Activated T-cell treated with anti-CD3 and anti-CD28 coated beads, Interleukin-2, amount 50 U/mL, for 24 hours (primary cell): ENCODE results near the gene RARA.
A peak's percentile ranks its signal among the peaks of the same experiment; 100 is the strongest.

ENCODE experiments used
- DNase-seq: peaks from one replicate; pipeline ENCODE4 v3.0.0-alpha.2; 2020
- H3K27ac Mint-ChIP-seq: 2 replicates; pipeline ENCODE4 v1.8.0; 2020; ENCODE audit warnings: mild to moderate bottlenecking, mixed read lengths
- H3K27me3 Mint-ChIP-seq: 2 replicates; pipeline ENCODE4 v1.8.0; 2020; ENCODE audit warnings: mixed read lengths
- H3K36me3 Mint-ChIP-seq: 2 replicates; pipeline ENCODE4 v1.8.0; 2020; ENCODE audit warnings: low read depth, mixed read lengths
- H3K4me1 Mint-ChIP-seq: 2 replicates; pipeline ENCODE4 v1.8.0; 2020; ENCODE audit warnings: low read depth, mixed read lengths
- H3K4me3 Mint-ChIP-seq: 2 replicates; pipeline ENCODE4 v1.8.0; 2020; ENCODE audit warnings: mild to moderate bottlenecking, moderate library complexity, mixed read lengths
- H3K9me3 Mint-ChIP-seq: 2 replicates; pipeline ENCODE4 v1.8.0; 2020; ENCODE audit warnings: mixed read lengths

Gene RARA

GRCh38 chr17:40316571-40317344, 7.8 kb downstream of the RARA start:
- H3K4me1 Mint-ChIP-seq = peaks cover 74% of the 10 kb centered on the region
- peak overlapping the region; percentile 100 for H3K27ac Mint-ChIP-seq
- H3K27me3 Mint-ChIP-seq = no peaks in the 10 kb centered on the region
- H3K36me3 Mint-ChIP-seq = peaks cover 16% of the 10 kb centered on the region
- no peaks in the 10 kb centered on the region for H3K9me3 Mint-ChIP-seq
- no peak for DNase-seq
- H3K4me3 Mint-ChIP-seq = no peak overlapping the region

GRCh38 chr17:40317345-40317873, 8.4 kb downstream of the RARA start:
- peaks cover 20% of the 10 kb centered on the region for H3K36me3 Mint-ChIP-seq
- DNase-seq = peak; percentile 65
- H3K27me3 Mint-ChIP-seq = no peaks in the 10 kb centered on the region
- peak overlapping the region; percentile 100 for H3K27ac Mint-ChIP-seq
- H3K9me3 Mint-ChIP-seq = no peaks in the 10 kb centered on the region
- peak overlapping the region; percentile 94 for H3K4me3 Mint-ChIP-seq
- peaks cover 81% of the 10 kb centered on the region for H3K4me1 Mint-ChIP-seq

GRCh38 chr17:40317880-40318829, 9.2 kb downstream of the RARA start:
- H3K27me3 Mint-ChIP-seq = no peaks in the 10 kb centered on the region
- H3K9me3 Mint-ChIP-seq = no peaks in the 10 kb centered on the region
- H3K4me1 Mint-ChIP-seq = peaks cover 86% of the 10 kb centered on the region
- peak overlapping the region; percentile 94 for H3K4me3 Mint-ChIP-seq
- peak; percentile 93 for DNase-seq
- peaks cover 20% of the 10 kb centered on the region for H3K36me3 Mint-ChIP-seq
- peak overlapping the region; percentile 100 for H3K27ac Mint-ChIP-seq

- Mint-ChIP-seq H3K4me1 (peaks cover 86% of the 10 kb centered on the region), H3K27ac (peak overlapping the region; percentile 100), H3K36me3 (peaks cover 20% of the 10 kb centered on the region), H3K9me3 (no peaks in the 10 kb centered on the region), H3K4me3 (peak overlapping the region; percentile 94), H3K27me3 (no peaks in the 10 kb centered on the region)
- DNase-seq = peak; percentile 51
These were observed 9.9 kb downstream of the RARA start for GRCh38 chr17:40318830-40319391.

- Mint-ChIP-seq H3K4me3 (peak overlapping the region; percentile 94), H3K4me1 (peaks cover 87% of the 10 kb centered on the region), H3K27ac (peak overlapping the region; percentile 100), H3K27me3 (no peaks in the 10 kb centered on the region), H3K36me3 (peaks cover 20% of the 10 kb centered on the region), H3K9me3 (no peaks in the 10 kb centered on the region)
- DNase-seq = peak; percentile 70
These were observed 10.9 kb downstream of the RARA start for GRCh38 chr17:40319651-40320540.

- Mint-ChIP-seq H3K9me3 (no peaks in the 10 kb centered on the region), H3K4me3 (peak overlapping the region; percentile 94), H3K4me1 (peaks cover 86% of the 10 kb centered on the region), H3K27me3 (no peaks in the 10 kb centered on the region), H3K36me3 (peaks cover 20% of the 10 kb centered on the region), H3K27ac (peak overlapping the region; percentile 100)
- peak; percentile 40 for DNase-seq
These were observed 12.0 kb downstream of the RARA start for GRCh38 chr17:40320756-40321523.

GRCh38 chr17:40321524-40321929, 12.5 kb downstream of the RARA start:
- H3K4me1 Mint-ChIP-seq = peaks cover 86% of the 10 kb centered on the region
- H3K9me3 Mint-ChIP-seq = no peaks in the 10 kb centered on the region
- H3K36me3 Mint-ChIP-seq = peaks cover 23% of the 10 kb centered on the region
- no peak for DNase-seq
- H3K27me3 Mint-ChIP-seq = no peaks in the 10 kb centered on the region
- peak overlapping the region; percentile 94 for H3K4me3 Mint-ChIP-seq
- H3K27ac Mint-ChIP-seq = peak overlapping the region; percentile 100

GRCh38 chr17:40321961-40322357, 13.0 kb downstream of the RARA start:
- H3K4me1 Mint-ChIP-seq = peaks cover 89% of the 10 kb centered on the region
- DNase-seq = no peak

GRCh38 chr17:40322358-40323315, 13.7 kb downstream of the RARA start:
- Mint-ChIP-seq H3K36me3 (peaks cover 26% of the 10 kb centered on the region), H3K27ac (peak overlapping the region; percentile 100), H3K9me3 (no peaks in the 10 kb centered on the region), H3K27me3 (no peaks in the 10 kb centered on the region), H3K4me1 (peaks cover 89% of the 10 kb centered on the region), H3K4me3 (peak overlapping the region; percentile 94)
- DNase-seq = peak; percentile 87

More at GRCh38 chr17:40321961-40322357, 13.0 kb downstream of the RARA start:
- Mint-ChIP-seq H3K9me3 (no peaks in the 10 kb centered on the region), H3K27ac (peak overlapping the region; percentile 100), H3K4me3 (peak overlapping the region; percentile 94), H3K27me3 (no peaks in the 10 kb centered on the region), H3K36me3 (peaks cover 23% of the 10 kb centered on the region)

GRCh38 chr17:40323391-40324381, 14.7 kb downstream of the RARA start:
- H3K9me3 Mint-ChIP-seq = no peaks in the 10 kb centered on the region
- H3K4me1 Mint-ChIP-seq = peaks cover 94% of the 10 kb centered on the region
- DNase-seq = peak; percentile 70
- H3K36me3 Mint-ChIP-seq = peaks cover 26% of the 10 kb centered on the region
- H3K27me3 Mint-ChIP-seq = no peaks in the 10 kb centered on the region
- H3K4me3 Mint-ChIP-seq = peak overlapping the region; percentile 94
- H3K27ac Mint-ChIP-seq = peak overlapping the region; percentile 100
